Thyroid gland (tissue), 4 donors: ENCODE results near the gene UBE2G1.

Experiments used
- CTCF ChIP-seq, 6 experiments: fragments of 200-600 bp in 3 of 6; fragments of 450-650 bp in 3 of 6; sonication (generic) in 3 of 6; IDR thresholded peaks; one replicate each; pipeline ENCODE4 v1.5.1; 2016 to 2019; ENCODE audit warnings: antibody characterized with exemption in 6 of 6, mild to moderate bottlenecking in 2 of 6, inconsistent platforms in 1 of 6, moderate library complexity in 1 of 6
- POLR2A ChIP-seq, 2 donors: fragments of 450-650 bp; IDR thresholded peaks; one replicate each; pipeline ENCODE4 v1.6.1; 2017; ENCODE audit warnings: antibody characterized with exemption in 2 of 2, mild to moderate bottlenecking in 2 of 2, moderate library complexity in 1 of 2

GRCh38 chr17:4316648-4317047, 49.8 kb downstream of the UBE2G1 start:
- TF ChIP-seq CTCF (IDR thresholded peaks at IDR 0.05), result no peak
- TF ChIP-seq POLR2A (IDR thresholded peaks at IDR 0.05), result no peak
